Femur (tissue), 1 donor: Measurements from ENCODE around the gene FAM193A.
"Not testable (repeated sequence)": the region's sequence is repeated elsewhere in the genome, so short reads cannot be mapped to it uniquely, and the experiment has no call there.

Experiments
- DNase-seq: peaks from one replicate; pipeline ENCODE4 v3.0.0-alpha.2; 2017

Gene FAM193A

DNA sequence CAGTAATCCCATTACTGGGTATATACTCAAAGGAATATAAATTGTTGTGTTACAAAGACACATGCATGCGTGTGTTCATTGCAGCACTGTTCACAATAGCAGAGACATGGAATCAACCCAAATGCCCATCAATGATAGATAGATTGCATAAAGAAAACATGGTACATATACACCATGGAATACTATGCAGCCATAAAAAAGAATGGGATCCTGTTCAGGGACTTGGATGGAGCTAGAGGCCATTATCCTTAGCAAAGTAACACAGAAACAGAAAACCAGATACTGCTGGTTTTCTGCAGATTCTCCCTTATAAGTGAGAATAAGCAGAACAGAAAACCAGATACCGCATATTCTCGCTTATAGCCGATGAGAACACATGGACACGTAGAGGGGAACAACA is 43.5 kb downstream of the FAM193A start:
- DNase-seq, result no peak

DNA sequence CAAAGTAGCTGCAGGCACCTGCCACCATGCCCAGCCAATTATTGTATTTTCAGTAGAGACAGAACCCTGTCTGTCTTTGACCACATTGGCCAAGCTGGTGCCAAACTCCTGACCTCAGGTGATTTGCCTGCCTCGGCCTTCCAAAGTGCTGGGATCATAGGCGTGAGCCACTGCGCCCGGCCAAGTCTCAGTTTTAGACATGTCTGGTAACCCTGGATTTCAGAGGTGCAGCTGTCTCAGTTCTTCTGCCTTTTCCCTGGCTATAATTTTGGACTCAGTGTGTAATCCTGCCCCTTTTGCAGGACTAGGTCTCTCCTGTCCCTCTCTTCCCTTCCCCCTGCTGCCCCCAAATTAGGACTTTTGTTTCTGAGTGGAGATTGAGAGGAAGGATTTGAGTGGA is 46.6 kb downstream of the FAM193A start:
- no peak for DNase-seq

DNA sequence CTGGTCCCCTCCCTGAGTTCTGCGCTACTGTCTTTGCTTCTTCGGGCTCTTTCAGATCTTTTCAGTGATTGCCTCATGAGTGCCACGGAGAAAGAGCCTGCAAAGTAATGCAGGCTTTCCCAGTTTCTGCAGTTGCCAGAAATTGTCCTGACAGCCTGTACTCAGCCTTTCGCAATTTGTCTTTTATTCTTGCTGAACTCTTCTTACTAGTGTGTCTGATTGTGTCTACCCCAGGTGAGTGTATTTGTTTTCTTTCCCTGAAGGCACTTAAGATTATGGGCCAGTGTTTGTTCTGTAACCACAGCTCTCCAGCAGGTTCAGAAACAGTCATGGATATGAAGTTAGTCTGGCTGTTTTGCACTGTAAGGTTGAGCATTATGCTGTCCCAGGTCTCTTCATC is 47.1 kb downstream of the FAM193A start:
- no peak for DNase-seq

DNA sequence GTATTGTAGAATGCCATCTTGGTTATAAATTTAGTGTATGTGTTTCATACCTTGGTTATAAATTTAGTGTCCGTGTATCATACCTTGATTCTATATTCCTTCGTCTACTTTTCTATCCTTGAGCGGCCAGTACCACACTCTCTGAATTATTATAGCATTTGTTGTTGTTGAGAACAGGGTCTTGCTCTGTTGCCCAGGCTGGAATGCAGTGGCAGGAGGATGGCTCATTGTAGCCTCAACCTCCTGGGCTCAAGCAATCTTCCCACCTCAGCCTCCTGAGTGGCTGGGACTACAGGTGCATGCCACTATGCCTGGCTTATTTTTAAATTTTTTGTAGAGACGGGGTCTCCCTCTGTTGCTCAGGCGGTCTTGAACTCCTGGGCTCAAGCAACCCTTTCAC is 50.1 kb downstream of the FAM193A start:
- no peak for DNase-seq

DNA sequence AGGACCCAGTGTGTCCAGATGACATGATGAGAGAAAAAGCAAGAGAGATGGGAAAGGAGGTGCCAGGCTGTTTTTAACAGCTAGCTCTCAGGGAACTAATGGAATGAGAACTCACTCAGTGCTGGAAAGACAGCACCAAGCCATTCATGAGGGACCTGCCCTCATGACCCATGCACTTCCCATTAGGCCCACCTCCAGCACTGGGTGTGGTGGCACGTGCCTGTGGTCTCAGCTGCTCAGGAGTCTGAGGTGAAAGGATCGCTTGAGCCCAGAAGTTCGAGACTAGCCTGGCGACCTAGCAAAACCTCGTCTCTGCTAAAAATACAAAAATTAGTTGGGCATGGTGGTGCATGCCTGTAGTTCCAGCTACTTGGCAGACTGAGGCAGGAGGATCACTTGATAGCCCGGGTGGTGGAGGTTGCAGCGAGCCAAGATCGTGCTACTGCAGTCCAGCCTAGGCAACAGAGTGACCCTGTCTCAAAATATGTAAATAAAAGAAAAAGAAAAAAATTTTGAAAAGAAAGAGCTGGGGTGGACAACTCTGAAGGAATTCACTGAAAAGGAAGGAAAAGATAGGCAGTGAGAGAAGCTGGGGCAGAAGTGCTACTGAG is 50.9 kb downstream of the FAM193A start:
- no peak for DNase-seq

DNA sequence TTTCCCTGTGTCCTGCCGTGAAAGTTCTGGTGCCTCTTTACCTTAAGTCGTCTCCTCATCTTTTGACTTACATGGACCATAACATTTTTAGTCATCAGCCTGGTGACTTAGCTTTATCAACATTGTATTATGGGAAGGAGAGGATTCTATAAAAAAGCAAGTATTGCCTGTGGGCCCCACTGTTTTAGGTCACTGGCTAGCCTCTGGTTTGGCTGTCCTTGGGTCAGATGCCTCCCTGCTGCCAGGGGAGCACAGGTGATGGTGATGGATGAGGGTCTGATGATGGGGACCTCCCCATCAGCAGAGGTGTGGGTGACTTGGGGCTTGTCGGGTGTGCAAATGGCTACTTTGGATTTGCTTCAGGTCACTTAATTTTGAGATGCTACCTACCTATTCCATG is 51.8 kb downstream of the FAM193A start:
- DNase-seq, result no peak

DNA sequence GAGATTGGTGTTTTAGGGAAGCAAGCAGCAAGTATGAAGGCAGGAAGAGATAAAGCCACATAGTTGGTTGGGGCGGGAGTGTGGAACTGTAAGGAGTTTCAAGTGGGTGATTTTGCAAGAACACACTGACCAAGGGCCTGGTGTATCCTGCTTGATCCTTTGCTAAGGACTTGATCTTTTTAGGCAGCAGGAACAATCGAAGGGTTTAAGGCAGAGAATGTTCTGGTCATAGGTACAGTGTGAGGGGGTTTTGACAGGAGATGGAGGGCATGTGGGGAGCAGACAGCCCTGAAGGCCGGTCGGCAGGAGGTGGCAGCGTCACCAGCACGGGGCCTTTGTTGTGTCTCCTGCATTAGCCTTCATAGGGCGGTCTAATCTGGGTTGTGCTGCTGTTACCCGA is 54.7 kb downstream of the FAM193A start:
- no peak for DNase-seq

DNA sequence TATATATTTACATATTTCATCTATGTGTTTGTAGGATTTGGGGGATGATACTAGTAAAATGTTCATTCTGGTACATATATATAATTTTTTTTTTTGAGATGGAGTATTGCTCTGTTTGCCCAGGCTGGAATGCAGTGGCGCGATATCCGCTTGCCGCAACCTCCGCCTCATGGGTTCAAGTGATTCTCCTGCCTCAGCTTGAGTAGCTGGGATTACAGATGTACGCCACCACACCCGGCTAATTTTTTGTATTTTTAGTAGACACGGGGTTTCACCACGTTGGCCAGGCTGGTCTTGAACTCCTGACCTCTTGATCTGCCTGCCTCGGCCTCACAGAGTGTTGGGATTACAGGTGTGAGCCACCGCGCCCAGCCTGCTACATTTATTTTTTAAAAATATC is 55.6 kb downstream of the FAM193A start:
- not testable (repeated sequence) for DNase-seq

DNA sequence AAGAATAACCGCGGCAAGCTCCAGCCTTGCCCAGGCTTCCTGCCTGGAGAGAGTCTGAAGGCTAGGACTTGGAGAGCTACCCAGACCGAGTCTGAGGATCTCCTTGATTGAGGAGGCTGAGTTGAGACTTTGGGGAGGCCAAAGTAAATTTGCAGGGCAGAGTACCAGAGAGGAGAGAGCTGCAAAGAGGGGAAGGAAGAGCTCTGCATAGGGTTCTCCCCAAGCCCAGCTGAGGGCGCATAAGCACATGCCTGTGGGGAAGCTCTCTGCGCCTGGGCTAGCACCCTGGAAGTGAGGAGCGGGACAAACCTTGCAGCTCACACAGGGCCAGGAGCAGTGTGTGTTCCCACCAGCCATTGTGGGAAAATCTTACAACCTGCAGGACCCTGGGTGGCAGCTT is 56.1 kb downstream of the FAM193A start:
- DNase-seq, result no peak

DNA sequence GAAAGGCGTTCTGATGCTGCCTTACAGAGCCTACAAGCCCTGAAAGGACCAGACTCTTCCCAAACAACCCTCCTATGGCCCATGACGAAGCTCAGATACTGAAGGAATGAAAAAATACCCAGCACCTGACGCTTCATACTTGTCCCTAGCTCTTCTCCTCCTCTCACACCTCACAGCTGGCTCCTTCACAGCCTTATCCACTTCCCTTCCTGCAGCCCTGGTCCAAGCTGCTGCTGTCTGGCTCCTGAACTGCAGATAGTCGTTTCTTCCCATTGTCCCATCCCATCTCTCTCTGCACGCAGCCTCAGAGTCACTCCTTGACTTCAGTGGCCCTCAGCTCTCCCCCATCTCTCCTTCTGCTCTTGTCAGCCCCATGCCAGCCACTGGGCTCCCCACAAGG is 56.6 kb downstream of the FAM193A start:
- DNase-seq, result no peak

DNA sequence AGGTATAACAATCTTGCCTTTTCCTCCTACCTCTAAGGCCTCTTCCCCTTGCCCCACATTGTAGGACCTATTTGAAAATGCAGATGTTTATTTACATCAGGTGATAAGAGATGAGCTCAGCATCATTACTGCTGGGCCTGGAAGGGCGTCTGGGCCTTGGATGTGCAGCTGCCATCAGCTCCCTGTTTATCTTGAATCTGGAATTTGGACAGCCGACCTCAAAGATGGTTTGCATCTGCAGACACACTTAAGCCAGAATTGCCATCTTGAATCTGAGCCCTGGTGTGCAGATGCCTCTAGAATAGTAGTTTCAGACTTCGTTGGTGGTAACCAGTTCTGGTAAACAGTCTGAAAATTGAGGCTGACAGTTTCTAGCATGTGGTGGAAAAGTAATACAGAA is 59.0 kb downstream of the FAM193A start:
- DNase-seq, result no peak

DNA sequence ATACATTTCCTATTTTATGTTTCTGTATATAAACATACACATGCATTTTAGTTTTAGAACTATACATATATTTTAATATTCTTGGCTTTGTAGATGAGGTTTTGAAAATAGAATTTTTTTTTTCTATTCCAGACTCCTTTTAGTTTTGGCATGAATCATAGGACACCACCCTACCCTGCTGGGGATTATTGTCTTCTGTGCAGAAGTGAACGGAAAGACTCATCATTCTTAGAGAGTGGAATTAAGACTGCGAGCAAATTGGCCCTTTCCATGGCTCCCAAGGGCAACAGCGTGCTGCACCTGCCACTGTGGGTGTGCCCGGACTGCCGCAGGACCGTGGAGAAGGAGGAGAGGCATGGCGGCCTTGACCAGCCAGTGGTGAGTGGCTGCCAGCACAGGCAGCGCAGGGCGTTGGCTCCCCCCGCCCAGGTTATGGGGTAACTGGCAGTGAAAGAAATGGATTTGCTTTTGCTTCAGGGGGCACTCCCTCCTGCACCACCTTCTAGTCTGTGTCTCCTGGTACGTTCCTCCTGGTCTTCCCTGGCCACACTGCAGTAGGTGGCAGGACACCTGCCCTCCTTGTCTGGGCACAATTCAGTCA is 59.6 kb downstream of the FAM193A start:
- no peak for DNase-seq

DNA sequence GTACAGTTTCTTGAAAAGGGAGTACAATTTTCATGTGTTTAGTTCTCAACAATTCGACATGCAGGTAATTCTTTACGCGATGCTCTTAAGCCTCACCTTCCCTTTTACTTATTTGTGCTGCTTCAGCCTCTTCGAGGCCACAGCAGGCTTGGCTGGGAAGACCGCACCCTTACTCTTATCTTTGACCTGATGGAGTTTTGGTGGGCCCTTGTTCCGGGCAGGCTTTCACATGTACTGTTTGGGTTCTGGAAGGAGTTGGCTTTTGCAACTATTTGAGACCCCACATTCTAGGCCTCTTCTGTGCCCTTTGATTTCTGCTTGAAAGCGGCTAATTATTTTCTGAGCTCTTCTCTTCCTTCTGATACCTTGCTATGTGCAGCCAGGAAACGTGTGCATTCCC is 60.2 kb downstream of the FAM193A start:
- no peak for DNase-seq

DNA sequence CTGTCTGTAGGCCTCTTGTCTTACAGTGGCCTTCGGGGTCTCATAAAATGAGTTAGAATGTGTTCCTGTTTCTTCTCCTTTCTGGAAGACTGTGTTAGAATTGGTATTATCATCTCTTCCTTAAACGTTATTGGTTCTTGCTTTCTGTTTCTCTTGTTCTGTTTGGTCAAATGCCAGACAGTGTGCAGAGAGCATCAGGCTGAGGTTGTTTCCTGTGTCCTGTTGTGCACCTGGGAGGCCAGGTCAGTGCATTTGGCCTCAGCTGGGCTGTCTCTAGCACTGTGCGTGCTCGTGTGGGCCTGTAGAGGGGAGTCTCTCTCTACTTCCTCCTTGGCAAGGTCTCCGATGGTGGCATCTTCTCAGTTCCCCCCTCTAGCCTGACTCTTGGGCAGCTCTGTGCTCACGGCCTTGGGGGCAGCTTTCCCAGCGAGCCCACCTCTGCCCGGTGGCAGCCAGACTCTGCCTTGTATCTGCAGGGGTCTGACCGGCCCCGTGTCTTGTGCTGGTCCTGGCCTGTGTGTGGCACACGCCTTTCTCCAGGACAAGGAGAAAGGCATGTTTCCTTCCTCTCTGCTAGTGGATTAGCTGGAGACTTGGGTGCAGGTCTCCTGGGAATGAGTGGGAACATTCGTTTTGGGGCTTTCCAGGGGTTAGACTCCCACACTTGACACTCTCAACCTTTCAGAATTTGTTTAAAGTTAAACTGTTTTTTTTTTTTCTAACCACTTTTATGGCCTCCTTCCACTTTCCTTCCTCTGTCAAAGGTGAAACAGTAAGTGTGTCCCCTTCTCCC is 62.3 kb downstream of the FAM193A start:
- peak; percentile 46 for DNase-seq

DNA sequence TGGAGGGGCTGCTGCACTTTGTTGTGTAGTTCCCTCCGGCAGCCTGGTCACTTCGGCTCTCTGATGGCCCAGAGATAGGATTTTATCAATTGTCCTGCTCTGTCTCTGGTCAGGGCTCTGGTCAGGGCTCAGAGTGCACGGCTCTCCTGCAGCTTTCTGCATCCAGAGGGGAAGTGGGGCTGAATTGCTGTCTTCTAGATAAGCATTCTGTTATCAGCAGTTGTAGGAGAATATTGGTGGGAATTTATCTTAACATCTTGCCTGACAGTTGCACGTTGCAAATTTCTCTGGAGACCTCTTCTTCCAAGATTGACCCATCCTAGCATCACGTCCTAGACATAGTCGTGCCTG is 62.8 kb downstream of the FAM193A start:
- DNase-seq, result no peak

DNA sequence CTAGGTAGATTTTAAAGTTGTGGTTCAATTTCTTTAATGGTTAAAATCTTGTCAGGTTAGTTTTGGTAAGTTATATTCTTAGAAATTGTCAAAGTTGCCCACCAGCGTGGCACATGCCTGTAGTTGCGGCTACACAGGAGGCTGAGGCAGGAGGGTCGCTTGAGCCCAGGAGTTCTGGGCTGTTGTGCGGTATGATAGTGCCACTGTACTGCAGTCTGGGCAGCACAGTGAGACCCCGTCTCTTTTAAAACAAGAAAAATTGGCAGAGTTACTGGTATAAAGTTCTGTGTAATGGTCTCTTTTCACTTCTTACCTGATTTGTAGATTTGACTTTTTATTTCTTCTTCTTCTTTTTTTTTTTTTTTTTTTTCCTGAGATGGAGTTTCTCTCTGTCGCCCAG is 64.4 kb downstream of the FAM193A start:
- DNase-seq, result no peak

DNA sequence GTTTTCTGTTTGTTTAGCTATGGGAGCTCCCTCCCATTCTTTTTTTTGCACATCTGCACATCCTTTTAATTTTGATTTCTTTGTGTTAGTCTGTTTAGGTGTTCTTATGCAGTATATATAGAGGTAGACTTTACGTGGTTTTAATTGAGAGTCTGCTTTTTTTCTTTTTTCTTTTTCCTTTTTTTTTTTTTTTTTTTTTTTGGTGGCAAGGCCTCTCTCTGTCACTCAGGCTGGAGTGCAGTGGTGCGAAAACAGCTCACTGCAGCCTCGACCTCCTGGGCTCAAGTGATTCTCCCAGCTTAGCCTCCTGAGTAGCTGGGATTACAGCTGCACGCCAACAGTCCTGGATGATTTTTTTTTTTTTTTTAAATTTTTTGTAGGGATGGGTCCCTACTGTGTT is 68.2 kb downstream of the FAM193A start:
- no peak for DNase-seq

DNA sequence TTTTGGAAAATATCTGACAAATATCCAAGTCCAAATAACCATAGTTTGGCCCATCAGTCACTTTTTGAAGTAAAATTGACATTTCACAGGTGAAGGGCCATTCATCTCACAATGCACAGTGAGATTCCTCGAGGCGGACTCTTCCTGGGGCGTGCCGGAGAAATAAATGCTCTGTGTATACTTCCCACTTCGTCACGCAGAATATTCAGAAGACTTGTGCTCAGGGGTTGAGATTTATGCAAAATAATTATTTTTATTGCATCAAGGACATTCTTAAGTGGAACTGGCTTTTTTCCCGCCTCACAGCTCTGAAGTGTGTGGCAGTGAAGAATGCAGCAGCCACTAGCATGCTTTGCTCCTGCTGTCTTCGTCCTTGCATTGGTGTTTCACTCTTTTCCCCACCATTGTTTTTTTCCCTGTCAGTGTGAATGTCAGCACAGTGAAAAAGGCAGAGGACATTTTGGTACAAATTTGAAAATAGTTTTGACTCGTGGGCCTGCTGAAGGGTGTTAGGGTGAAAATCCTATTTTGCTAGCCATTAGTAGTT is 70.6 kb downstream of the FAM193A start:
- no peak for DNase-seq

DNA sequence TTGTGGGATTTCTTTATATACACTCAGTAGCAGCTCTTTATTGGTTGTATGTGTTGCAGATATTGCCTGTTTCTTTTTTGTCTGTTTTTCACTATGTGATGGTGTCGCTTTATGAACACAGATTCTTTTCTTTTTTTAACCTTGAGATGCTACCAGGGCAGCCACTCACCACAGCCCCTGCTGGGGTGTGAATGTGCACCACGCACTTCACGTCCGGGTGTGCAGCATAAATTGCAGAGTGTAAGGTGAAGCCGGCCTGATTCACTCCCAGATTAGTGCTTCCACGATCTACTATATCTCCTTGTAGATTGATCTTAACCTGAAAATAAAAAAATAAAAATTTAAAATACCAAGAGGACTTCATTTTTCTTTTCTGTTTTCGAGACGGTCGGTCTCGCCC is 71.4 kb downstream of the FAM193A start:
- DNase-seq, result no peak

DNA sequence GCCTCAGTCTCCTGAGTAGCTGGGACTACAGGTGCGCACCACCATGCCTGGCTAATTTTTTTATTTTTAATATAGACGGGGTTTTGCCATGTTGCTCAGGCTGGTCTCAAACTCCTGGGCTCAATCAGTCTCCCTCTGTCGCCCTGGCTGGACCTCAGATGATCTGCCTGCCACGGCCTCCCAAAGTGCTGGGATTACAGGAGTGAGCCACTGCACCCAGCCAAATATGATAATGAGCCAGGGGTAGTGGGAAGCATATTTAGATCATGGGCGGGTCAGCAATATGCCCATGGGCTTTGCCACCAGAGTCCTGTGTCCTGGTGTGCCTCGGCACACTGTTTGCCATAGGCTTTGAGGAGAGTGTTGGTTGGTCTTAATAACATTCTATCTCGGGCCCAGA is 71.8 kb downstream of the FAM193A start:
- no peak for DNase-seq

DNA sequence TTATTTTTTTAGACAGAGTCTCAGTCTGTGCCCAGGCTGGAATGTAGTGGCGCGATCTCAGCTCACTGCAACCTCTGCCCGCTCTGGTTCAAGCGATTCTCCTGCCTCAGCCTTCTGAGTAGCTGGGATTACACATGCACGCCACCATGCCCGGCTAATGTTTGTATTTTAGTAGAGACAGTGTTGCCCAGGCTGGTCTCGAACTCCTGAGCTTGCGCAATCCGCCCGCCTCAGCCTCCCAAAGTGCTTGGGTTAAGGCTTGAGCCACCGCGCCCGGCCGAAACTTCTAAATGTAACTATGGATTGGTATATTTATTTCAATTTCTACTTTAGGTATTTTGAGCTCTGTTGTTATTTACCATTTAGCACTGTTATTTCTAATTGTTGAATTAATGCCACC is 79.4 kb downstream of the FAM193A start:
- no peak for DNase-seq

DNA sequence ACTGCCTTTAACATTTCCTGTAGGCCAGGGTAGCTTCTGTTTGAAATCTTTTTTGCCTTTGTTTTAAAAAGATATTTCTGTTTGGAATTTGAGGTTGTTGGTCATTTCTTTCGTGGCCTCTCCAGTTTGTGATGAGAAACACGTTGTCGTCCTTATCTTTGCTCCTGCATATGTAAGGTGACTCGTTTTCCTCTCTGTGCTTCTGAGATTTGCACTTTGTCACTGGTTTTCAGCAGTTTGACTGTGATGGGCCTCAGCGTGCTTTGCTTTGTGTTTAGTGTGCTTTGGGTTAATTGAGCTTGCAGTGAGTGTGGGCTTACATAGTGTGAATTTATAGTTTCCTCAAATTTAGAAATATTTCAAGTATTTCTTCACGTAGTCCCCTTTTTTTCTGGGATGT is 81.5 kb downstream of the FAM193A start:
- no peak for DNase-seq

DNA sequence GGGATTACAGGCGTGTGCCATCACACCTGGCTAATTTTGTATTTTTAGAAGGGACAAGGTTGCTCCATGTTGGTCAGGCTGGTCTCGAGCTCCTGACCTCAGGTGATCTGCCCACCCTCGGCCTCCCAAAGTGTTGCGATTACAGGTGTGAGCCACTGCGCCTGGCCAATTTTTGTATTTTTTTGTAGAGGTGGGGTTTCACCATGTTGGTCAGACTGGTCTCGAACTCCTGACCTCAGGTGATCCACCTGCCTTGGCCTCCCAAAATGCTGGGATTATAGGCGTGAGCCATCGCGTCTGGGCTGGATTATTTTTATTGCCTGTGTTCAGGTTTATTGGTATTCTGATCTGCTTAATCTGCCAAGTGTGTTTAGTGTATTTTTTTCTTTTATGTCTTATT is 82.3 kb downstream of the FAM193A start:
- not testable (repeated sequence) for DNase-seq

DNA sequence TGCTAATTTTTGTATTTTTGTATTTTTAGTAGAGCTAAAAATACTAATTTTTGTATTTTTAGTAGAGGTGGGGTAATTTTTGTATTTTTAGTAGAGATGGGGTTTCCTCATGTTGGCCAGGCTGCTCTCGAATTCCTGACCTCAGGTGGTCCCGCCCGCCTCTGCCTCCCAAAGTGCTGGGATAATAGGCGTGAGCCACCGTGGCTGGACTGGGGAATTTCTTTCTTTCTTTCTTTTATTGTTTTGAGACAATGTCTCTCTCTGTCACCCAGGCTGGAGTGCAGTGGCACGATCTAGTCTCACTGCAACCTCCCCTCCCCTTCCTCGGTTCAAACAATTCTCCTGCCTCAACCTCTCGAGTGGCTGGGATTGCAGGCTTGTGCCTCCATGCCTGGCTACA is 83.0 kb downstream of the FAM193A start:
- no peak for DNase-seq
